Mammary epithelial cell (primary cell): ENCODE measurements around the gene SNRNP25.

ENCODE experiments used
- EZH2 ChIP-seq: IDR thresholded peaks from 2 replicates; pipeline ENCODE4 v1.6.1; 2012; ENCODE audit warnings: low read length, inconsistent platforms, borderline replicate concordance
- TF ChIP-seq, protein P1 (sequence below), 2 donors: IDR thresholded peaks in 1 of 2; conservative IDR thresholded peaks in 1 of 2; 2 replicates each; pipeline ENCODE4 v1.5.1; 2011 to 2012; ENCODE audit warnings: inconsistent platforms in 2 of 2, low read length in 2 of 2, mild to moderate bottlenecking in 2 of 2, control low read depth in 1 of 2, low read depth in 1 of 2; ENCODE audit not compliant: insufficient read depth in 1 of 2; ENCODE audit errors: extremely low read depth in 1 of 2

DNA sequence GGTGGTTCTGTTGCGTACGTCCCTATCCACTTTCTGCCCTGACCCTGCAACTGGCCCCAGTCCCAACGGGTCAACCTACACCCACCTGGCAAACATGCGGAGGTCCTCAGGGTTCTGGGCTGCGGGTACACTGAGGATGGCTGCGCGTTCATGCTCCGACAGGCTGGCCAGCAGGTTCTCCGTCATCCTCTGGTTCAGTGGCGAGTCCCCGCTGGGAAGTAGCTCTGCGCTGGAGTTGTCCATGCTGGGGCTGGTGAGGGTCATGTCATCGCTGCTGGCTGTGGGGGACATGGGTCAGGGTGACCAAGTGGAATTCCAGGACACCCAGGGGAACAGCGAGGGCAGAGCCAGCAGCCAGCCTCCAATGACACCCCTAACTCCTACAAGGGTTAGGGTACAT lies 35.0 kb downstream of the SNRNP25 start:
- TF ChIP-seq, protein P1, sequence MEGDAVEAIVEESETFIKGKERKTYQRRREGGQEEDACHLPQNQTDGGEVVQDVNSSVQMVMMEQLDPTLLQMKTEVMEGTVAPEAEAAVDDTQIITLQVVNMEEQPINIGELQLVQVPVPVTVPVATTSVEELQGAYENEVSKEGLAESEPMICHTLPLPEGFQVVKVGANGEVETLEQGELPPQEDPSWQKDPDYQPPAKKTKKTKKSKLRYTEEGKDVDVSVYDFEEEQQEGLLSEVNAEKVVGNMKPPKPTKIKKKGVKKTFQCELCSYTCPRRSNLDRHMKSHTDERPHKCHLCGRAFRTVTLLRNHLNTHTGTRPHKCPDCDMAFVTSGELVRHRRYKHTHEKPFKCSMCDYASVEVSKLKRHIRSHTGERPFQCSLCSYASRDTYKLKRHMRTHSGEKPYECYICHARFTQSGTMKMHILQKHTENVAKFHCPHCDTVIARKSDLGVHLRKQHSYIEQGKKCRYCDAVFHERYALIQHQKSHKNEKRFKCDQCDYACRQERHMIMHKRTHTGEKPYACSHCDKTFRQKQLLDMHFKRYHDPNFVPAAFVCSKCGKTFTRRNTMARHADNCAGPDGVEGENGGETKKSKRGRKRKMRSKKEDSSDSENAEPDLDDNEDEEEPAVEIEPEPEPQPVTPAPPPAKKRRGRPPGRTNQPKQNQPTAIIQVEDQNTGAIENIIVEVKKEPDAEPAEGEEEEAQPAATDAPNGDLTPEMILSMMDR (conservative IDR thresholded peaks at IDR 0.05 in 1 of 2, IDR thresholded peaks at IDR 0.05 in 1 of 2; ENCODE audit: extremely low read depth in 1 of 2, insufficient read depth in 1 of 2, low read depth in 1 of 2, low read length in 2 of 2), result no peak
- no peak for TF ChIP-seq EZH2
